Stomach (tissue), 19 donors: ENCODE results near the gene PPIL4. TPM values are rescaled to one million over a fixed set of nuclear protein-coding genes. Genes with fewer than 3 reads are reported as not detected.

ENCODE experiments used
- DNase-seq, 2 donors: peaks; one replicate each; pipeline versions ENCODE4 v3.0.0 to v3.0.0-alpha.2; 2013 to 2019
- H3K27ac ChIP-seq, 5 donors: fragments of 200-600 bp in 4 of 5; sonication (generic) in 4 of 5; one replicate each; pipeline ENCODE4 v1.5.1; 2013 to 2019; ENCODE audit warnings: mild to moderate bottlenecking in 1 of 5, moderate library complexity in 1 of 5
- H3K27me3 ChIP-seq, 3 donors: fragments of 200-600 bp; sonication (generic); one replicate each; pipeline ENCODE4 v1.5.1; 2017 to 2019; ENCODE audit warnings: mixed run types in 1 of 3
- H3K36me3 ChIP-seq, 4 donors: fragments of 200-600 bp; sonication (generic); 1 replicate in 3 of 4; 2 replicates in 1 of 4; pipeline ENCODE4 v1.5.1; 2016 to 2019
- H3K4me1 ChIP-seq, 4 donors: fragments of 200-600 bp; sonication (generic); one replicate each; pipeline ENCODE4 v1.5.1; 2016 to 2019
- H3K4me3 ChIP-seq, 4 donors: fragments of 200-600 bp; sonication (generic) in 3 of 4; one replicate each; pipeline ENCODE4 v1.5.1; 2016 to 2019; ENCODE audit warnings: mild to moderate bottlenecking in 1 of 4
- H3K9me3 ChIP-seq, 4 donors: fragments of 200-600 bp; sonication (generic); one replicate each; pipeline ENCODE4 v1.5.1; 2016 to 2019
- EP300 ChIP-seq: sonication (generic); formaldehyde crosslinking; IDR thresholded peaks from one replicate; pipeline ENCODE4 v1.6.1; 2017; ENCODE audit warnings: antibody characterized with exemption
- POLR2A ChIP-seq, 4 donors: fragments of 450-650 bp; IDR thresholded peaks; one replicate each; pipeline ENCODE4 v1.6.1; 2016; ENCODE audit warnings: antibody characterized with exemption in 4 of 4, control low read depth in 2 of 4, mild to moderate bottlenecking in 1 of 4, moderate library complexity in 1 of 4
- POLR2AphosphoS5 ChIP-seq, 3 donors: sonication (generic); formaldehyde crosslinking; IDR thresholded peaks; one replicate each; pipeline ENCODE4 v1.6.1; 2016; ENCODE audit warnings: antibody characterized with exemption in 3 of 3
- WGBS, 5 donors: extraction: QIAGEN DNeasy Blood & Tissue Kit in 3 of 5; methylation state at CpG; one replicate each; pipeline versions ENCODE4 v1.1.5 to v1.1.7; 2013 to 2018; 5-methylcytosine and 5-hydroxymethylcytosine counted together
- intact Hi-C: fragments of 100-400 bp; cut with DNase I; formaldehyde crosslinking; loops from one replicate; pipeline ENCODE4 v1.15.1; 2023; ENCODE audit warnings: low total_unique reads
- long read RNA-seq, 10 donors: transcript quantifications; one replicate each; lab custom pipeline, GENCODE V29; 2026
- polyA plus RNA-seq, 3 donors: library from polyadenylated mRNA; stranded (reverse); fragments of 200-250 nt; gene quantifications; one replicate each; pipeline ENCODE4 v1.2.3, GENCODE V29; 2013
- total RNA-seq, 5 donors: library from RNA; depleted of rRNA; stranded (reverse); fragments of >200 nt; gene quantifications; one replicate each; pipeline versions ENCODE4 v1.1.0 to v1.2.3, GENCODE V29; 2014 to 2016
- TF ChIP-seq, protein P1 (sequence below), 7 experiments: fragments of 450-650 bp in 4 of 7; fragments of 200-600 bp in 3 of 7; sonication (generic) in 3 of 7; IDR thresholded peaks; one replicate each; pipeline ENCODE4 v1.5.1; 2016 to 2019; ENCODE audit warnings: antibody characterized with exemption in 7 of 7, control low read depth in 2 of 7, mild to moderate bottlenecking in 1 of 7
- donor health status: healthy with polysubstance abuse.
- donor health status: Bipolar disorder and iron deficiency.
- donor health status: healthy.

Gene PPIL4, protein sequence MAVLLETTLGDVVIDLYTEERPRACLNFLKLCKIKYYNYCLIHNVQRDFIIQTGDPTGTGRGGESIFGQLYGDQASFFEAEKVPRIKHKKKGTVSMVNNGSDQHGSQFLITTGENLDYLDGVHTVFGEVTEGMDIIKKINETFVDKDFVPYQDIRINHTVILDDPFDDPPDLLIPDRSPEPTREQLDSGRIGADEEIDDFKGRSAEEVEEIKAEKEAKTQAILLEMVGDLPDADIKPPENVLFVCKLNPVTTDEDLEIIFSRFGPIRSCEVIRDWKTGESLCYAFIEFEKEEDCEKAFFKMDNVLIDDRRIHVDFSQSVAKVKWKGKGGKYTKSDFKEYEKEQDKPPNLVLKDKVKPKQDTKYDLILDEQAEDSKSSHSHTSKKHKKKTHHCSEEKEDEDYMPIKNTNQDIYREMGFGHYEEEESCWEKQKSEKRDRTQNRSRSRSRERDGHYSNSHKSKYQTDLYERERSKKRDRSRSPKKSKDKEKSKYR
- total RNA-seq: 10 to 100 TPM in 3 of 5 donors, 1 to 10 TPM in 2; 7.6 to 59.7 (median 35.1) TPM
- polyA plus RNA-seq: 10 to 100 TPM; 12.4 to 20.0 (median 12.8) TPM
- long read RNA-seq, donor 1, transcript PPIL4-201 (13 exons, 2,232 nt): major isoform, 11 of 11 reads
- long read RNA-seq, donor 1, partial matches to known transcripts: 0 of 11 reads
- long read RNA-seq, donor 1, other reads (novel, unspliced or antisense): 0 of 11 reads
- long read RNA-seq, donor 2, transcript PPIL4-201 (13 exons, 2,232 nt): major isoform, 12 of 17 reads
- long read RNA-seq, donor 2, partial matches to known transcripts: 5 of 17 reads
- long read RNA-seq, donor 2, other reads (novel, unspliced or antisense): 0 of 17 reads
- long read RNA-seq, donor 3, partial matches to known transcripts: 0 of 1 reads
- long read RNA-seq, donor 3, other reads (novel, unspliced or antisense): 0 of 1 reads
- long read RNA-seq, donor 4: 0 reads
- long read RNA-seq, donor 5, transcript PPIL4-201 (13 exons, 2,232 nt): major isoform, 6 of 7 reads
- long read RNA-seq, donor 5, partial matches to known transcripts: 0 of 7 reads
- long read RNA-seq, donor 5, other reads (novel, unspliced or antisense): 0 of 7 reads
- long read RNA-seq, donor 6, transcript PPIL4-201 (13 exons, 2,232 nt): major isoform, 12 of 198 reads
- long read RNA-seq, donor 6, partial matches to known transcripts: 181 of 198 reads
- long read RNA-seq, donor 6, other reads (novel, unspliced or antisense): 5 of 198 reads
- long read RNA-seq, donor 7, partial matches to known transcripts: 0 of 4 reads
- long read RNA-seq, donor 7, other reads (novel, unspliced or antisense): 0 of 4 reads
- long read RNA-seq, donor 8, transcript PPIL4-201 (13 exons, 2,232 nt): major isoform, 8 of 8 reads
- long read RNA-seq, donor 8, partial matches to known transcripts: 0 of 8 reads
- long read RNA-seq, donor 8, other reads (novel, unspliced or antisense): 0 of 8 reads
- long read RNA-seq, donor 9, partial matches to known transcripts: 0 of 5 reads
- long read RNA-seq, donor 9, other reads (novel, unspliced or antisense): 0 of 5 reads
- long read RNA-seq, donor 10: 0 reads

DNA sequence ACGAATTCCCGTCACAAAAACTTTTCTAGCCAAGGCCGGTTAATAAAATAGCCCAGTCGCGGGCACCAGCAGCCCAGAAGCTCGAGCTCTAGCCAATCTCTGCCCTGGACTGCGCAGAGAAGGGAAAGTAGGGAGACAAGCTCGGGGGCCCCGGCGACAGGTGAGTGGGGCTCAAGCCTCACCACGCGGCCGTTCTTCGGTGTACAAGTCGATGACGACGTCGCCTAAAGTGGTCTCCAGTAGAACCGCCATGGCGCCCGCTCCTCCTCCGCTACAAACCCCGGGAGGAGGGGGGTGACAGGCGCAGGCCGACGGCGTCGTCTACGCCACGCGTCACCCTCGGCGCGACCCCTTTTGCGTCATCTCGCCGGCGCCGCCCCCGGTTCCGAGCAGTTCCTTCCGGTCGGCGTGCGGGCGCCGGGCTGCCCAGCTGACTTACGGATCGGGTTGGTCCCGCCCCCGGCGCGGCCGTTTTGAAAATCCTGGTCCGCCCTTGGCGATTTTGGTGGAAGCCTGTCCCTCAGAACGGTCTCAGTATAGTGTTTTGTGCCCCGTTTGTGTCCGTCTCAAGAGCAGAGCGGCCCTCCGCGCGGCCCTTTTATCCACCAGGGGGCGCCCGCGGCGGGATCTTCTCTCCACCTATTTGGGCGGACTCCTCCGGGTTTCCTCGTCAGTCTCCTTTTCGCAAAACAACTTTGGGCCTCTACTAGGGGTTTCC lies at the start of gene PPIL4:
PPIL4 (minus strand) TSS at position 290 of the 718 bp plus-strand sequence; CDS start at position 252, 38 bp downstream.
- WGBS, 5 donors: 0% methylated on average over 32 to 71 of the region's 71 CpGs
- DNase-seq: peak; percentile 98 to 99
- Histone ChIP-seq H3K36me3 (peaks cover under 1 to 1% (median under 1%) of the 10 kb centered on the region in 4 donors), H3K4me1 (peaks cover 28 to 43% (median 36%) of the 10 kb centered on the region in 4 donors), H3K27me3 (peaks cover 0 to 3% (median 0%) of the 10 kb centered on the region in 3 donors), H3K4me3 (peak within 1 kb of the TSS; percentile 75 to 88 (median 86)), H3K9me3 (no peaks in the 10 kb centered on the region), H3K27ac (peak within 1 kb of the TSS; percentile 93 to 98 (median 97))
- TF ChIP-seq POLR2AphosphoS5 (IDR thresholded peaks at IDR 0.05) (peak; percentile 94 to 98 (median 96)), EP300 (peak; percentile 64), POLR2A (IDR thresholded peaks at IDR 0.05) (peak in 2 of 4 donors; percentile 63 to 84)
- TF ChIP-seq, protein P1, sequence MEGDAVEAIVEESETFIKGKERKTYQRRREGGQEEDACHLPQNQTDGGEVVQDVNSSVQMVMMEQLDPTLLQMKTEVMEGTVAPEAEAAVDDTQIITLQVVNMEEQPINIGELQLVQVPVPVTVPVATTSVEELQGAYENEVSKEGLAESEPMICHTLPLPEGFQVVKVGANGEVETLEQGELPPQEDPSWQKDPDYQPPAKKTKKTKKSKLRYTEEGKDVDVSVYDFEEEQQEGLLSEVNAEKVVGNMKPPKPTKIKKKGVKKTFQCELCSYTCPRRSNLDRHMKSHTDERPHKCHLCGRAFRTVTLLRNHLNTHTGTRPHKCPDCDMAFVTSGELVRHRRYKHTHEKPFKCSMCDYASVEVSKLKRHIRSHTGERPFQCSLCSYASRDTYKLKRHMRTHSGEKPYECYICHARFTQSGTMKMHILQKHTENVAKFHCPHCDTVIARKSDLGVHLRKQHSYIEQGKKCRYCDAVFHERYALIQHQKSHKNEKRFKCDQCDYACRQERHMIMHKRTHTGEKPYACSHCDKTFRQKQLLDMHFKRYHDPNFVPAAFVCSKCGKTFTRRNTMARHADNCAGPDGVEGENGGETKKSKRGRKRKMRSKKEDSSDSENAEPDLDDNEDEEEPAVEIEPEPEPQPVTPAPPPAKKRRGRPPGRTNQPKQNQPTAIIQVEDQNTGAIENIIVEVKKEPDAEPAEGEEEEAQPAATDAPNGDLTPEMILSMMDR (IDR thresholded peaks at IDR 0.05): peak in 5 of 7 experiments; percentile 55 to 86 (median 77)
- intact Hi-C loops: loop anchor here (10.0 kb wide), 1 partner anchor 169 kb away; the partner anchor contains the start of gene LATS1

DNA sequence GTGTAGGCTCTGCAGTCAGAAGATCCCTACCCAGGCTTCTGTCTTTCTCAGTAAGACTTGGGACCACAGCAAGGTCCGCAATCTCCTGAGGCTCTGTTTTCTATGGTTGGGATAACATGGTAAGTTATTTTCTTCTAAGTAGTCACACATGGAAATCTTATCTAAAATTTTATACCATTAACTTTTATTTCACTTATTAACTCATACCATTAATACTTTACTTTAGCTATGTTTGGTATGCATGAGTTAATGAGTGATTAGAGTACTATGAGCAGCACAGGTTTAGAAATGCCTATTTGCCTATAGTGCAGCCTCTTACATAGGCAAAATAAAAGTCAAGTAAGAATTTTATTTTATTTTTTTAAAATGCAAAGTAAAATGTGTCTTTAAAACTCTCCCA lies 47.6 kb upstream of the PPIL4 start:
- Histone ChIP-seq H3K27me3 (no peaks in the 10 kb centered on the region), H3K36me3 (peaks cover 23 to 95% (median 94%) of the 10 kb centered on the region in 4 donors), H3K4me1 (no peaks in the 10 kb centered on the region), H3K9me3 (no peaks in the 10 kb centered on the region), H3K4me3 (no peak overlapping the region), H3K27ac (no peak overlapping the region)
- TF ChIP-seq, protein P1 (IDR thresholded peaks at IDR 0.05): no peak
- no peak for TF ChIP-seq POLR2AphosphoS5 (IDR thresholded peaks at IDR 0.05)
- no peak for TF ChIP-seq POLR2A (IDR thresholded peaks at IDR 0.05)
- TF ChIP-seq EP300: no peak
- intact Hi-C loops: no loop called here
- no peak for DNase-seq
- 92 to 100% (median 96%) methylated on average over 1 of the region's 1 CpG for WGBS, 5 donors

DNA sequence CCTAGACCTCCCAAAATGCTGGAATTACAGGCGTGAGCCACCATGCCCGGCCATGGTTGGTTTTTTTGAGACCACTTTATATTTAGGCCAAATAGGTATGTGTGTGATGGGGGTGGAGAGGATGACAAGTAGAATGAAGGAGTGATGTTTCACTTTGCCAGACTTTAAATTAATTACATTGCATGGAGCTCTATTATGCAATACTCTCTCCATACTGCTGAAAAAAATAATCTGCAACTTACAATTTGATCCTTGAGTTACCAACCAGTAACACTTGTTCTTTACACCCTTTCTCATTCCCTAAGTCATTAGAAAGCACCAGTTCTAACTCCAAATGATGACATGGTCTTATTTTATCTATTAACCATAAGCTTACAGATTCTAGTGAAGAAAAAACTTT lies 47.1 kb upstream of the PPIL4 start:
- H3K9me3 ChIP-seq: no peaks in the 10 kb centered on the region
- no peak overlapping the region for H3K4me3 ChIP-seq
- no peaks in the 10 kb centered on the region for H3K4me1 ChIP-seq
- no peak for DNase-seq
- WGBS, 5 donors: 88 to 98% (median 94%) methylated on average over 2 of the region's 2 CpGs
- intact Hi-C loops: no loop called here
- H3K27ac ChIP-seq: no peak overlapping the region
- TF ChIP-seq POLR2A (IDR thresholded peaks at IDR 0.05) (no peak), POLR2AphosphoS5 (IDR thresholded peaks at IDR 0.05) (no peak), EP300 (no peak)
- TF ChIP-seq, protein P1 (IDR thresholded peaks at IDR 0.05): no peak
- peaks cover 23 to 95% (median 94%) of the 10 kb centered on the region in 4 donors for H3K36me3 ChIP-seq
- no peaks in the 10 kb centered on the region for H3K27me3 ChIP-seq
